SW 1271 (cell line): ENCODE results near the gene KRT32.

Experiments used
- DNase-seq, 2 experiments: peaks; one replicate each; lab custom pipeline; 2025; lab: John Stamatoyannopoulos, UW

The KRT32 gene

GRCh38 chr17:41492771-41493170 lies 25.6 kb upstream of the KRT32 start:
- DNase-seq: peak in 1 of 2 experiments; percentile 52

DNA sequence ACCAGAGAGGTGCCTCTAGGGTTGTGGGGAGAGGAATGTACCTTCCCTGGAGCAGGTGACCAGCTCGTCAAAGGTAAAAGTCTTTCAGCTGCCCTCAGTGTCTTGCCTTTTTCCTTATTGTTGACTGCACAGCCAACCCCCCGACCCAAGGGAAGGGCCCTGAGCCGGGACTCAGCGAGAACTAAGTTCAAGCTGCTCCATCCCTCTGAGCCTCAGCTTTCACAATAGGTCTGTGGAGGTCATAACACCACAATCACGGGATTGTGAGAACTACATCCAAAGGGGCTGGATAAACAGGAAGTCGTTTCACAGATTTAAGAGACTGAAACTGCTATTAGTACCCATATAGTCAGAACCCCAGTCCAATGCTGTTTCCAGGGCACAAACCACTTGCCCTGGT lies 25.2 kb upstream of the KRT32 start:
- DNase-seq: no peak

DNA sequence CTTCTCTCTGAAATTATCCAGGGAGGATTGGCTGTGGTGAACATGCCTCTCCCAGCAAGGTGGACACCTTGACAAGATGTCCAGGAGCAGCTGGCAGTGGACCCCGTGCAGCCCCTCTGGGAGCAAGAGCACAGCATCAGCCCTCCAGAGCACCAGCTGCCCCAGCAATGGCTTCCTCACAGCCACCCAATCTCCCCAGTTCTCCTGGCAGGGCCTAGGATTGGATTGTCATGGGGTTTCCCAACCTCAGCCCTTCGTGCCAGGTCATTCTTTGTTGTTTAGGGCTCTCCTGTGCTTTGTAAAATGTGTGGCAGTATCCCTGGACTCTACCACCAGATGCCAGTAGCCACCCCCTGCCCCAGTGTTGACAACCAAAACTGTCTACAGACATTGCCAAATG lies 24.3 kb upstream of the KRT32 start:
- DNase-seq: no peak

- DNase-seq: no peak
Measured at GRCh38 chr17:41490000-41490990, 23.1 kb upstream of the KRT32 start.

GRCh38 chr17:41489531-41489930 lies 22.3 kb upstream of the KRT32 start, which contains the start of gene KRT36:
TSS of gene KRT36 (minus strand) at chr17:41489910. CDS start at chr17:41489864, 46 bp downstream.
- no peak for DNase-seq

DNA sequence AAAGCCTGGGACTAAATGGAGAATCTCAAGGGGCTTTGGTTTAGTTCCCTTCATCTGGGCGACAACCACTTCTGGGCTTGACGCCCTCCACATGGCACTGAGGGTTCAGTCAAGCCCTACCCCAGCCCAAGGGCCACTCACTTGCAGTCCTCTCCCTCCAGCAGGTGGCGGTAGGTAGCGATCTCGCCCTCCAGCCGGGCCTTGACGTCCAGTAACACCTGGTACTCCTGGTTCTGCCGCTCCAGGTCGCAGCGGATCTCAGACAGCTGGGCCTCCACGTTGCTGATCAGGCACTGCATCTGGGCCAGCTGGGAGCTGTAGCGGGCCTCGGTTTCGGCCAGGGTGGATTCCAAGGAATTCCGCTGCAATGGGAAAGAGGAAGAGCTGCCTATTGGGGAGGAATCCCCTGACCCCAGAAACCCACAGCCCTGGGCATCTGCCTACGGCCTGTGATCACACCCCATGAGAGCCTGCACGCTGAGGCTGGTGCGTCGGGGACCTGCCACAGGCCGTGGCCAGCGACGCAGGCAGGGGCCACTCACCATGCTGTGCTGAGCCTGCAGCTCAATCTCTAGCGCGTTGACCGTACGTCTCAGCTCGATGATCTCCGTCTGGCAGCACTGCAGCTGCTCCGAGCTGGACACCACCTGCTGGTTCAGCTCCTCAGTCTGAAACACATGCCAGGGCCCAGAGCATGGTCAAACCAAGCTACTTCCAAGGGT lies 19.8 kb upstream of the KRT32 start:
- DNase-seq: no peak

DNA sequence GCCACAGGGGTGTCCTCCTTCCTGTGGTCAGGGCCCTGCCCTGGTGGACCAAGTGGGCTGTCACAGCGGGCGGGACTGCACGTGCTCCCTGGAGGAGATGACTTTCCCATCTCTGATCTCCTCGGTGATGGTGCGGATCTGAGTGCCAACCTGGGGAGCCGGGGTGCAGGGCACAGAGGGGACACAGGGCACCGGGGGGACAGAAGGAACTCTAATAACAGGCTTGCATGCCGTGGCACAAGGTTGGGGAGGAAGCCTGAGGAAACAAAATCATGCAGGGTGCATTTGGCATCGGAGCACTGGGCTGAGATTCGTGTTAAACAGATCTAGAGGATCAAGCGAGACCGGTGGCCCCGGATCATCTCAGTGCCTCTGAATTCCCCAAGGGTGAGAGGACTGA lies 19.1 kb upstream of the KRT32 start:
- no peak for DNase-seq

DNA sequence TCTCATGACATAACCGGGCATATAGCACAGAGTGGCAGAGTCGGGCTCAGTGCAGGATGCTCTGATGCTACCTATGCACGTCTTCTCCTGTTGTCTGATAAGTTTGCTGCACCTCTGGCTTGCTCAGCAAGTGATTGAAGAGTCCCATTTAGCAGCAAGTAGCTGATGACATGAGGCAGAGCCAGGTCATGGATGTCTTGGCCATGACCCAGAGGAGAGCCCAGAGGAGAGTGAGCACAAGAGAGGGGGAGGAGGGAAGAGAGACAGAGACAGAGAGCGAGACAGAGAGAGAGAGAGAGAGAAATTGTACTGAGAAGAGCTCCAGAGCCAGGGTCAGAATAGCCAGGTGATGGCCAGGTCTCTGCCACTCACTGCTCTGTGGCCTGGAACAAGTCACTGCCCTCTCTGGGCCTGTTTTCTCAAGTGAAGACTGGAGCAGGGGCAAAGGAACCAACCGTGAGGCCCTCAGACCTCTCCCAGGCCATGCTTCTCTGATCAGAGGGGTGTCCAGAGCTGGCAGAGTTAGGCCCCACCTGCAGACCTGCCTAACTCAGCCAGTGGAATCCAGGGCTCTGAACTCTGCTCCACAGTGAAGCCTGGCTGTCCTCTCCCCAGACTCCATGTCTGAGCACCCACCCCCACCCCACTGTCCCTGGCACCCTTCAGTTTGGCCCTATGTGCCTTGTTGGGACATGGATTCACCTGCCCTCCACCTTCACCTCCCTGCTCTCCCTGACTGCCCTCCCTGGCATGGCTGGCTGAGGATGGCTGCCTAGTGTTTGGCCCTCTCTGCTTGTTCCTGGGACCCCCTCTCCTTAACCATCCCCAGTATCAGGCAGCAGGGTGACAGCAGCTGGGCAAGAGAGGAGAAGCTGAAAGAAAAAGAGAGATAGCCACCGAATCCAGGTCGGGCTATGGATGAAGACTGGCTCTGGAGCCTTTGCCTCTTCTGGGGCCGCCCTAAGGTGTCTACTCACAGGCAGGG lies 18.0 kb upstream of the KRT32 start:
- DNase-seq: no peak

- DNase-seq: no peak
Measured at GRCh38 chr17:41483991-41484826, 17.0 kb upstream of the KRT32 start.

GRCh38 chr17:41483531-41483930 lies 16.3 kb upstream of the KRT32 start:
- DNase-seq: no peak

- no peak for DNase-seq
Measured at GRCh38 chr17:41481036-41481435, 13.8 kb upstream of the KRT32 start, which contains the start of gene KRT35. TSS of gene KRT35 (minus strand) at chr17:41481151. CDS start at chr17:41481097, 54 bp downstream.

GRCh38 chr17:41480581-41480980 lies 13.4 kb upstream of the KRT32 start:
- no peak for DNase-seq

DNA sequence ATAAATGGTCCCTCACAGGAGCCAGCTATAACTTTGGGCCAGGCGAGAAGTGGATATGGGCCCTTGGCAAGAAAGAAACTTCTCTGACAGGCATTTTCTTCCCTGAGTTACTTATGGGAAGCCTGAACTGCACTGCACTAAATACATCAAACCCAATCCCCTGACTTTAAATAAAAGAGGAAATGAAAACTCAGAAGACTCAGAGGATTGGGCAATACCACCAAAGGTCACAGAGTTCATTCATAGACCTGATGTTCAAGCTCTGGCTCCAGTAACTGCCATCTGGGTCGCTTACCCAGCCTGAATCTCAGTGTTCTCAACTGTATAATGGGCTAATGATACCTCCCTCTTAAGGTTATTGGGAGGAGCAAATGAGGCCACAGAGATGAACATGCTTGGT lies 12.9 kb upstream of the KRT32 start:
- DNase-seq: no peak

GRCh38 chr17:41478237-41478636 lies 11.1 kb upstream of the KRT32 start:
- no peak for DNase-seq

DNA sequence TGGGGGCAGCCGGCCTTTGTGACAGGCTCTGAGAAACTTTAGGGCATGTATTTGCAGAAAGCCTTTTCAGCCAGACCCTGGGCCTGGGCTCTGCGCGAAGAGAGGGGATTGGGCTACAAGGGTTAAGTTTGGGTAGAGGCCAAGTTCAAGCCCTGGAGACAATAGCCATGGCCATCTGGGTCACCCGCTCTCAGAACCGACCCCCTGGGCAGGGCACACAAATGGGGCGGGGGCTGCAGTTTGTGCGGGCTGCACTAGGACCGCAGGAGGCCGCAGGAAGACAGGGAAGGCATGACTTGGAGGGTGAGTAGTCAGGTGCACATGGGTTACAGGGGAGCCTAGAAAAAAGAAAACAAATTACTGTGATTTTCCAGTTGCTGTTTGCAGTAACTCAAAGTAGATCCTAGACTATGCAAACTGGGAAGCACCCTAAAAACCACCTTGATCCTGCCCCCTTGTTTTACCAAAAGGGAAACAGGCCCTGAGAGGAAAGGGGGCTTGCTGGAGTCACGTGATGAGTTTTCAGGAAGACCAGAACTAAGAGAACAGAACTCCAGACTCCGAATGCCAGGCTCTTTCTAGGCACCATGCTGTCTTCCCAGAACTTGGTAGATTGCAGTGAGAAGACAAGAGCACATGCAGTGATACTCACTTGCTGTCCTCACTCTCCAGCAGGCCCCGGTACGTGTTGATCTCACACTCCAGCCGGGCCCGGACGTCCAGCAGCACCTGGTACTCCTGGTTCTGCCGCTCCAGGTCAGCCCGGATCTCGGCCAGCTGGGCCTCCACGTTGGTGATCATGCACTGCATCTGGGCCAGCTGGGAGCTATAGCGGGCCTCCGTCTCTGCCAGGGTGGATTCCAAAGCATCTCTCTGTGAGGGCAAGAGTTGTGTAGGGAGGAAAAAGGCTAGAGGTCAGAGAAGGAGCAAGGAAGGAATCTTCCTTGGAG lies 10.0 kb upstream of the KRT32 start:
- no peak for DNase-seq

DNA sequence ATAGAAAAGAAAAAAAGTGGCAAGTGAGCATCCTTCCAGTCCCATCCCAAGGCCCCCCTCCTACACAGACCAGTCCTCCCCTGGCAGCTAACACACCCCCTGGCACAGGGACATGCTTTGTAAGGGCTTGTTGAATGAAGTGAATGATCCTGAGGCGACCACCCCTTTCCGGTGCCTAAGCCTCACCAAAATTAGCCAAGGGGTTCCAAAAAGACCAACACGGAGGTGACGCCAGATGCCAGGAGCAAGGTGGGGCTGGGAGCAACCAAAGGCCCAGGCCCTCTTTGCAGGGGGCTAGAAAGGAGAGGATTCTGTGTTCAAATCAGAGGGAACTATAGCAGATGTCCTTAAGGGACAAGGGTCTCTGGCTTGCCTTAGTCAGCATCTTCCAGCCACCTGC lies 8.2 kb upstream of the KRT32 start:
- no peak for DNase-seq

DNA sequence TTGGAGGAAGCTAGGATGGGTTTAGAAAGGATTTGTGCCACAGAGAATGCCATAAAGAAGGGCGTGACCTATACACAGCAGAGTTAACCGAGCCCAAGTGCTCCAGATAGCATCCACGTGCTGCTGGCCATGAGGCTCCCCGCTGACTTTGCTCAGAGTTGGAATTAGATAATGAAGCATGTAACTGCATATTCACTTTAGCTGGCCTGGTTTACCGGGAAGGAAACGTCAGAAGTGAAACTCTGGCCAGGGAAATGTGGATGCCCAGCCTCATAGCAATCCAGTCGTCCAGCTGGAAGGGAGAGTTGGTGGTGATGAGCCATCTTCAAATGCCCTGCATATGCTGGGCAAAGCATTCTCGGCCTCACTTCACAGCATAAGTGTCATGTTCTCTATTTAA lies 7.7 kb upstream of the KRT32 start:
- no peak for DNase-seq

GRCh38 chr17:41468346-41468745 lies 1.2 kb upstream of the KRT32 start:
- DNase-seq: no peak

- DNase-seq: no peak
Measured at GRCh38 chr17:41467561-41467960, 375 bp upstream of the KRT32 start.

DNA sequence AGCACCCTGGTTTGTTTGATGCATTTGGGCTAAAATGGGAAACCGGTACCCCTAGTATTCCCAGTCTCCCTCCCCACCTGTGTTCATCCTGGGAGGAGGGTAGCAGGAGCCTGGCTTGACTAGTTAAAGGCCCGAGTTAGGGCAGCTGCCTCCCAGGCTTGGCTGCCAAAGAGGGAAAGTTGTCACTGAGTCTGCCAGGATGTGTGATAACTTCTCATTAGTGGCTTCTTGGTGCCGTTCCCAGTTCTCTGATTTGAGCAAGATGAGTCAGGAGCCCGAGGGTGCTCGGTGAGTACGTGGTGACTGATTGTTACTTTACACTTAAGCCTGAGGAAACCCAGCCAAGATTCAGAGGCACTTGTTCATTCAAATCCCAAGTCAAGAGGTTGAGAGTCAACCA lies 2.5 kb downstream of the KRT32 start:
- peak; percentile 53 to 90 for DNase-seq
